MM.1S (cell line): ENCODE data around the gene ABCC8.

Experiments used
- DNase-seq: peaks from one replicate; pipeline ENCODE4 v3.0.0-alpha.2; 2015
- H2AFZ ChIP-seq: fragments of 300-600 bp; sonication (generic); 2 replicates; pipeline ENCODE4 v1.6.0; 2016; ENCODE audit warnings: antibody characterized with exemption, low read length
- H3F3A ChIP-seq: fragments of 300-600 bp; sonication (generic); 2 replicates; pipeline ENCODE4 v1.6.1; 2016; ENCODE audit warnings: mild to moderate bottlenecking, antibody characterized with exemption, low read length, moderate library complexity, mixed read lengths; ENCODE audit not compliant: insufficient read depth
- H3K27ac ChIP-seq: fragments of 300-600 bp; sonication (generic); 2 replicates; pipeline ENCODE4 v1.5.1; 2016; ENCODE audit warnings: mild to moderate bottlenecking, low read length
- H3K27me3 ChIP-seq: fragments of 300-600 bp; sonication (generic); replicated peaks from 2 replicates; pipeline ENCODE4 v1.6.0; 2016; ENCODE audit warnings: low read length; ENCODE audit not compliant: insufficient read depth
- H3K36me3 ChIP-seq: fragments of 300-600 bp; sonication (generic); replicated peaks from 2 replicates; pipeline ENCODE4 v1.6.1; 2016; ENCODE audit warnings: mild to moderate bottlenecking, low read length, mixed read lengths; ENCODE audit not compliant: insufficient read depth
- H3K4me1 ChIP-seq: fragments of 300-600 bp; sonication (generic); 2 replicates; pipeline ENCODE4 v1.6.1; 2016; ENCODE audit warnings: low read length, mixed read lengths
- H3K4me2 ChIP-seq: fragments of 300-600 bp; sonication (generic); 2 replicates; pipeline ENCODE4 v1.6.0; 2016; ENCODE audit warnings: low read depth, low read length
- H3K4me3 ChIP-seq: fragments of 300-600 bp; sonication (generic); 2 replicates; pipeline ENCODE4 v1.5.1; 2016; ENCODE audit warnings: low read length, mixed read lengths
- H3K79me2 ChIP-seq: fragments of 300-600 bp; sonication (generic); 2 replicates; pipeline ENCODE4 v1.6.1; 2016; ENCODE audit warnings: mixed run types, low read length, mixed read lengths
- H3K9ac ChIP-seq: fragments of 300-600 bp; sonication (generic); 2 replicates; pipeline ENCODE4 v1.6.1; 2016; ENCODE audit warnings: low read length, mixed read lengths
- H3K9me2 ChIP-seq: fragments of 300-600 bp; sonication (generic); replicated peaks from 2 replicates; pipeline ENCODE4 v1.6.1; 2016; ENCODE audit warnings: mild to moderate bottlenecking, low read length, mixed read lengths; ENCODE audit not compliant: insufficient read depth
- H3K9me3 ChIP-seq: fragments of 300-600 bp; sonication (generic); replicated peaks from 2 replicates; pipeline ENCODE4 v1.6.1; 2016; ENCODE audit warnings: mild to moderate bottlenecking, low read length, mixed read lengths; ENCODE audit not compliant: insufficient read depth
- H4K20me1 ChIP-seq: fragments of 300-600 bp; sonication (generic); 2 replicates; pipeline ENCODE4 v1.6.1; 2016; ENCODE audit warnings: mild to moderate bottlenecking, low read length, moderate library complexity, mixed read lengths; ENCODE audit not compliant: insufficient read depth
- CTCF ChIP-seq: fragments of 300-600 bp; sonication (generic); IDR thresholded peaks from 2 replicates; pipeline ENCODE4 v1.5.1; 2016; ENCODE audit warnings: antibody characterized with exemption, low read length, mixed read lengths
- EZH2 ChIP-seq: fragments of 300-600 bp; sonication (generic); optimal IDR thresholded peaks from 2 replicates; pipeline ENCODE3; 2017; ENCODE audit warnings: low read depth, mild to moderate bottlenecking, antibody characterized with exemption, low read length, mixed read lengths
- EZH2phosphoT487 ChIP-seq: fragments of 300-600 bp; sonication (generic); IDR thresholded peaks from 2 replicates; pipeline ENCODE4 v1.6.1; 2018; ENCODE audit warnings: antibody characterized with exemption, low read length

Gene ABCC8

GRCh38 chr11:17415523-17416104 lies 61.0 kb downstream of the ABCC8 start:
- no peak overlapping the region for H3K27ac ChIP-seq
- no peak overlapping the region for H3K4me2 ChIP-seq
- no peaks in the 10 kb centered on the region for H3K36me3 ChIP-seq
- no peak overlapping the region for H3K9ac ChIP-seq
- no peak overlapping the region for H3K4me3 ChIP-seq
- no peaks in the 10 kb centered on the region for H3K27me3 ChIP-seq
- no peaks in the 10 kb centered on the region for H3K4me1 ChIP-seq
- H3K9me3 ChIP-seq: no peaks in the 10 kb centered on the region
- no peaks in the 10 kb centered on the region for H3K9me2 ChIP-seq
- no peaks in the 10 kb centered on the region for H3F3A ChIP-seq
- H3K79me2 ChIP-seq: no peaks in the 10 kb centered on the region
- H2AFZ ChIP-seq: no peak overlapping the region
- H4K20me1 ChIP-seq: no peaks in the 10 kb centered on the region
- DNase-seq: no peak
- no peak for TF ChIP-seq EZH2
- TF ChIP-seq CTCF: no peak
- no peak for TF ChIP-seq EZH2phosphoT487

GRCh38 chr11:17414992-17415391 lies 61.7 kb downstream of the ABCC8 start:
- H3K4me3 ChIP-seq: no peak overlapping the region
- DNase-seq: no peak
- TF ChIP-seq CTCF (no peak), EZH2 (no peak), EZH2phosphoT487 (no peak)
- H4K20me1 ChIP-seq: no peaks in the 10 kb centered on the region
- H3K4me1 ChIP-seq: no peaks in the 10 kb centered on the region
- no peak overlapping the region for H3K9ac ChIP-seq
- no peaks in the 10 kb centered on the region for H3K27me3 ChIP-seq
- no peak overlapping the region for H3K4me2 ChIP-seq
- H3K9me3 ChIP-seq: no peaks in the 10 kb centered on the region
- no peaks in the 10 kb centered on the region for H3K79me2 ChIP-seq
- H2AFZ ChIP-seq: no peak overlapping the region
- H3K36me3 ChIP-seq: no peaks in the 10 kb centered on the region
- H3K9me2 ChIP-seq: no peaks in the 10 kb centered on the region
- no peak overlapping the region for H3K27ac ChIP-seq
- H3F3A ChIP-seq: no peaks in the 10 kb centered on the region

GRCh38 chr11:17414317-17414737 lies 62.3 kb downstream of the ABCC8 start:
- no peaks in the 10 kb centered on the region for H4K20me1 ChIP-seq
- no peak overlapping the region for H3K9ac ChIP-seq
- H2AFZ ChIP-seq: no peak overlapping the region
- H3K4me2 ChIP-seq: no peak overlapping the region
- no peak overlapping the region for H3K27ac ChIP-seq
- H3K79me2 ChIP-seq: no peaks in the 10 kb centered on the region
- H3K9me2 ChIP-seq: no peaks in the 10 kb centered on the region
- no peaks in the 10 kb centered on the region for H3K27me3 ChIP-seq
- no peaks in the 10 kb centered on the region for H3K4me1 ChIP-seq
- no peaks in the 10 kb centered on the region for H3K9me3 ChIP-seq
- TF ChIP-seq EZH2 (no peak), CTCF (no peak), EZH2phosphoT487 (no peak)
- H3K4me3 ChIP-seq: no peak overlapping the region
- no peak for DNase-seq
- H3F3A ChIP-seq: no peaks in the 10 kb centered on the region
- H3K36me3 ChIP-seq: no peaks in the 10 kb centered on the region
